Activated CD8-positive, alpha-beta memory T cell treated with anti-CD3 and anti-CD28 coated beads, Interleukin-2, amount 50 U/mL, for 4 hours (primary cell): Measurements from ENCODE around the gene TTC23.

ENCODE experiments used
- DNase-seq: peaks from one replicate; pipeline ENCODE4 v3.0.0-alpha.2; 2020

The TTC23 gene

DNA sequence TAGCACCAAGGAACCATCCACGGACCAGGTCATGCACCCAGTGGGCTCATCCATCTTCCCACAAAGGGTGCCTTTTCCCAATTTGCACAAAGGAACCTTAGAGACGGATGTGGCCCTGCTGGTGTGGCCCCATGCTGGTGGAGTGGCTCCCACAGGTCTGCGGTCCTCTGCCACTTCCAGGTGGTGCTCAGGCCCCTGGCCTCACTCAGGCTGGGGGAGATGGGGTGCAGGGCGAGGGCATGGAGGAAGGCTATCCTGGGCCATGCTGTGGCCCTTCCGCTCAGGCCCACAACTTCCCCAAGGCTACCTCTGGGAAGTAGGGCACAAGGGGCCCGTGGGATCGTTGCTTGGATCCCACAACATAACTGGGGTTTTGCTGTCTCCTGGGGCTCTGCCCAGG lies 149.7 kb downstream of the TTC23 start:
- no peak for DNase-seq

DNA sequence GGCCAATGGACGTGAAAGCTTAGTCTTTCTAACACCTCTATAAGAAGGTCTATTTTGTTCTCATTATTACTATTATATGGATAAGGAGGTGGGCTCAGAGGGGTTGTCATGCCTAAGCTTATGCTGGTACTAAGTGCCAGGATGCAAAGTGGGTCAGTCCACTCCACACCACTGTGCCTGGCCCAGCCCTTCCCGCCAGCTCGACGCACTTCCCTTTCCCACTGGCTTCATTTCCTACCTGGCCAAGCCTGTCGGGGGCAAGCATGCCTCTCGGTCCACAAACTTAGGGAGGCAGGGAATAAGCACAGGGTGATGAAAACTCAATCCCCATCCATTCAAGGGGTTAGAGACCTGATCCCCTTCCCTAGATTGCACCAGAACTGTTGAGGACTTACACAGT lies 150.4 kb downstream of the TTC23 start:
- no peak for DNase-seq

DNA sequence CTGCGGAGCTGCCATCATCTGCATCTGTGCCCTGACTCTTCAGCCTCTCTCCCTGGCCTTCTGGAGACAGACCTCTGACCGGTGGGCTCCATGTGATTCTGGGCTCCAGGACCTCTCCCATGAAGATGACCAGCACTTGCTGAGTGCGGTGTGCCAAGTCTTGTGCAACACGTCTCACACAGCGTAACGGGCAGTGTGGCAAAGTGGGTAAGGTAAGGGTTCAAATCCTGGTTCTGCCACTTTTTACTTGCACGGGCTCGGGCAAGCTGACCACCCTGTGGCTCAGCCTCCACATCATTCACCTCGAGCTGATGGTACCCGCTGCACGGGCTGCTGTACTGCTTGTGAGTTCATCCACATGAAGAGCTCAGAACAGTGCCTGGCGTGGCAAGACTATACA lies 151.0 kb downstream of the TTC23 start:
- no peak for DNase-seq

DNA sequence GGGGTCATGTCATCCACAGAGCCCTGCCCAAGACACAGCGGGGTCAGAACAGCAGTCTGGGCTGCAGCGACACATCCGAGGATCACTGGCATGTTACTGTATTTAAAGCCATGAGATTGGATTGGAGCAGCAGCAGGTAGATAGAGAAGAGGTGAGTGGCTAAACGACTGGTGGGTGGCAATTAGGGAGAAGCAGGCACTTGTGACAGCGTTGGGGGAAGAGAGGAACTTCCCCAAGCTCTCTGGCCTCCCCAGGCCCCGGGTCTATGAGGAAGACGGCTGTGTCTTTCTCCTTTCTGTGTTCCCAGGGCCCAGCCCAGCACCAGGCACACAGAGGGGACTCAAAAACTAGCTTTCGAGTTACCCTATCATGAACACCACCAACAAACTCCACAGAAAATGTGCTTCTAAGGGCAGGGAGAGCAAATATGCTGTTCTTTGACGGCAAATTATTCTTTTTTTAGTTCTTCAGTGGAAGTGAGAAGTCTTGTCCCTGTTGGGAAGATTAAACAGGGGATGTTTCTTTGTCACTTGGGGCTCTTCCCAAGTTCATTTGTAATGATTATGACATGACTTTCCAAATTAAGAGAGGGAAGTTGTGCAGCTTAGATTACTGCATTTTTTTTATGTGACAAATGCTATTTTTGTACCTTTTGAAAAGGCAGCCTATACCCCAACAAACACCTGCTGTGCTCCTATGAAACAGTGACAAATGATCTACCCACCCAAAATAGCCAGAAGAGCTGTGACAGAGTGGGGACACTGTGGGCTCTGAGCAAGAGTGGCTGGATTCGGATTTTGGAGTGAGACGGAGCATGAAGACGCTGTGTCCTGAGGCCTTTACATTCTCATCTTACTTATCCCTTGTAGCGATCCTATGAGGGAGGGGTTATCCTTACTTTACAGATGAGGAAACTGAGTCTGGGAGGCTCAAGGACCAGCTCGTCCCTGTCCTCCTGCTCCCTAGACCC lies 151.7 kb downstream of the TTC23 start:
- no peak for DNase-seq

DNA sequence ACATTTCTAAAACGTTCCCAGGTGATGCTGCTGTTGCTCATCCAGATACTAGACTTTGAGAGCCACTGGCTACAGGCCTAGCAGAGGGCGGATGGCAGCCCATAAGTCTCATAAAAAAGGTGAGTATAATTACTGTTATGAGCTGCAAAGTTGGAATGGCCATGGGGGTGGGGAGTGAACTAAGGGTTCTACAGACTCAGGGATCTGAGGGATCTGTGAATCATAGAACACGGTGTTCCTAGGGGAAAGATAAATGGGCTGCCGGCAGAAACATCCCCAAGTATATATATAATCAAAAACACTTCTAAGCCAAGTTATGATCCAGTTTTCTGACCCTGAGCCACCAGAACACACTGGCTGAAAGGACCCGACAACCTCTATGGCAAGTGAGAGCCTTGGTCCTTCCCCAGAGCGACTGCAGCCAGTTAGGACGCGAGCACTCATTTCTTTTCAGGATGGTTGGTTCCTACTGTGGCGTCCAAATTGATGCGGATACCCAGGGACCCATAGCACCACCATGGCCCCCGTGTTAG lies 152.4 kb downstream of the TTC23 start:
- no peak for DNase-seq

DNA sequence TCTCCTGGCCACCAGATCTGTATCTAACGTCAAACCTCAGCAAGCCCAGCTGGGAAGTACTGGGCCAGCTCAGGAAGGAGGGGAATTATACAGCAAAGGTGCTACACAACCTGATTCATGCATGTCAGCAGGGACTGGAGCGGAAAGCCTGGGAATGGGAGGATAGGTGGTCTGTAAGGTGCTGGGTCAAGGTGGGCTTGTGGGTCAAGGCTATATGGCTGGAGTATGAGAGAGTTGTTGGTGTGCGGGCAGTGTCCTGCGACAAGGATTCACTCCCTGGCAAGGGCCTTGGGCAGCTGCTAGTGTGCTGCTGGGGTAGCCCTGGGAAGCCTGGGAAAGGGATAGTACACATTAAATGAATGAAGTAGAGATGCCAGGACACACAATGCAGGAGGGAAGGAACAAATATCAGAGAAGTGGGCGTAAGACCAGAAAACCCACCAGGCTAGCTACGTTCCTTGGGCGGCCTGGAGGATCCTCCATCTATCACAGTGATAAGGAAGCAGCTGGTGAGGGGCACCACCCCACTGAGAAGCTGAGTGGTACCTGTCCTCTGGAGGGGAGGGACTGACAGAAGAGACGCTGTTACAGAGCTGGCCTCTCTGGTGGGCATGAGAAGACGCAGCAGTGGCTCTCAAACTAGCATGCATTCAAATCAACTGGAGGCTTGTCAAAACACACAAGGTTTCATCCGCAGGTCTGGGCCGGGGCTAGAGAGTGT lies 153.0 kb downstream of the TTC23 start:
- no peak for DNase-seq

DNA sequence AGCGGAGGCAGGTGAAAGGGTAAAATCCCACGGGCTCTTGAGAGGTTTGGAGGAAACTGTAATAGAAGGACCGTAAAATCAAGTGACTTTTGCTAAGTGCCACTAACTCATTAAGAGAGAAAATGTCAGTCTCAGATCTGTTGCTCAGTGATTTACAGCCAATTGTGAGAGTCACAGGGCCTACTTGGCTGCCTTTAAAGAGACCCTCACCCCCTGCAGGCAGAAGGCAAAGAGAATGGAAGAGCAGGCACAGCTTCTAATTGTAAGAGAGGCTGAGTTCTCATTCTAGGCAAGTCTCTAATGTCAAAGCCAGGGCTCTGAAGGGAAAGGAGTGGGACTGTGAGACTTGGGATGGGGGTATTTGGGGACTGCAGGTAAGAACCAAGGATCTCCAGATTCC lies 153.8 kb downstream of the TTC23 start:
- DNase-seq = no peak

DNA sequence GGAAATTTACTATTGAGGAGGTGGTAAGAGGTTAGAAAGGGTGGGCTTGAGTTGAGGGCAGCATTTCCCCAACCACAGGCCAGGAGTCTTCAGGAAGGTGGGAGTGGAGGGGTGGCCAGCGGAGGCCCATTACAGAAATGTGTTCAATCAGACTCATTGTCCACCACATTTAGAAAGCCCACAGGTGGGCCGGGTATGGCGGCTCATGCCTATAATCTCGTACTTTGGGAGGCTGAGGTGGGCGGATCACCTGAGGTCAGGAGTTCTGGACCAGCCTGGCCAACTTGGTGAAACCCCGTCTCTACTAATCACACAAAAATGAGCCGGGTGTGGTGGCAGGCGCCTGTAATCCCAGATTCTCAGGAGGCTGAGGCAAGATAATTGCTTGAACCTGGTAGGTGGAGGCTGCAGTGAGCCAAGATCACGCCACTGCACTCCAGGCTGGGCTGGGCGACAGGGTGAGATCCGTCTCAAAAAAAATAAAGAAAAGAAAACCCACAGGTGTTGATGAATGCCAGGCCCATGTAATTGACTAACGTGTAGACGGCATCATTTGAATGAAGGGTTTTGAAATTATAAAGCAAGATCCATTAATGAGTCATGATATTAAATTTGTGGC lies 156.7 kb downstream of the TTC23 start:
- no peak for DNase-seq

DNA sequence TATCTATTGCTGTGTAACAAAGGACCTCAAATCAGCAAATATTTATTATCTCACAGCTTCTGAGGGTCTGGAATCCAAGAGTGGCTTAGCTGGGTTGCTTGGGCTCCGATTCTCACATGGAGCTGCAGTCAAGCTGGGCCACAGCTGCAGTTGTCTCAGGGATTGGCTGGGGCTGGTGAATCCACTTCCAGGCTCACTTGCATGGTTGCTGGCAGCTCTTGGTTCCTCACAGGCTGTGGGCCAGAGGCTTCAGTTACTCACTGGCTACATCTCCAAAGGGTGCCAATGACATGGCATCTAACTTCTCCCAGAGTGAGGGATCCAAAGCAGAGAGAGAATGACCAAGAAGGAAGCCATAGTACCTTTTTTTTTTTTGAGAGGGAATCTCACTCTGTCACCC lies 158.4 kb downstream of the TTC23 start:
- no peak for DNase-seq

DNA sequence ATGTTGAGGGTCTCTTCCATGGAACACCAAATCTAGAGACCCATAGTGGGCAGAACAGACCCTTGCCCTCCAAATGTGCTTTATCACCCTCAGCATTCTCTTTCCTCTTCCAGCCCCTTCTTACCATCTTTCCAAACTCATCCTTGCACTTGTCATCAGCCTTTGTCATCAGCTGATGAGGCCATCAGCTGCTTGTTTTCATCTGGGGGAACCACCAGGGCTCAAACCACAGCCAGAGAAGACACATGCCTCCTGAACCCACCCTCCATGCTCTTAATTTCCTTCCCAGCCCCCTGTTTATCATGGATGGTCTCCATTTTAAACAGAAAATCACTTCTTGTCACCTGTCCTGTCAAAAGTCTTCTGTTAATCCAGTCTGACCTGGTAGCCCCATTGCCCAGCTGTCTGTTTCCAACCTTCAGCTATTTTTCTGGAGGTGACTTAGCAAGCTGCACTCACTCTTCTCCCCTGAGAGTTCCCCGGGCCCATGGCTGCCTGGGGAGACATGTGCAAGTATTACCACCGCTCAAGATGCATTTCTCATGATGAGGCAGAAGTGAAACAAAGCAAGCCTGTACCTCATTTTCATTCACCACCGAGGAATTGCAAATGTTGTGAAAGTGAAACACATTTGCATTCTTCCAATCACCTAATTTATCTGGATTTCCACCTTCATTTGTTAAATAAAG lies 159.2 kb downstream of the TTC23 start:
- DNase-seq = no peak

DNA sequence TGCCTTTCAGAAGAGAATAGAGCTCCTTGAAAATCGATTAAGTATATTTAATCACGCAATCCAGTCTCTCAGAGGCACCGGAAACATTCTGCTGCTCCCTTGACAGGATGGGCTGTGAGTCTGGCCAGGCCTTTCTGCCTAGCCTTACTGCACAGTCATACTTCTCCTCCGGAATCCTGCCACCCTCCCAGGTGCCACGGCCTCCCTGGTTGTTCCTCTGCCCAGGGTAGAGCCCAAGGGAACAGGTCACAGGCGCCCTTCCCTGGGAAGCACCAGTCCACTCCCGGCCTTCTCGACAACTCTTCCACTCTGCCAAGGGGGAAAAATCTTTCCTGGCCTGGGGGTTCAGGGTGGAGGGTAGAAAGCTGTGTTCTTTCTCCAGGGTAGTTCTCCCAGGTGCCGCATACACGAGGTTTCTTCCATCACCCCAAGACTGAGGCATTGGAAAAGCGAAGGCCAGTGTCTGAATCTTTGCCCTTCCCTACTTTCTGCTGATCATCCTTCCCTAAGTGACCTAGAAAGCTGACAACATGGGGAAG lies 161.9 kb downstream of the TTC23 start:
- no peak for DNase-seq

DNA sequence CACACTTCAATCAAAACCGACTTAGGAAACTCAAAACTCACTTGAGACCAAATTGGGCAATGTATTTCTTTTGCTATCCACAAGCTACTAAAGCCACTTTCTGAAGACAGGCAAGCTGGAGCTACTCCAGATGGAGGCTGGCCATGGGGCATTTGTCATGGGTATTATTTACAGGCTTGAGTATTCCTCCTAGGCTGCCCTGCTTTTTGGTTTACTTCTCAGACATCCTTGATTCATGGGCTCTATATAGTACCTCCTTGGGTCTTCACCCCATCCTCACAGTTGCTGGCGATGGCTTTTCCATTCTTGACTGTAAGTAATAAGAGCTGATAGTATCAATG lies 163.1 kb downstream of the TTC23 start:
- no peak for DNase-seq
